GM18861 (cell line): ENCODE measurements around the gene FTO.

Experiments
- ATAC-seq: cut with Tn5 transposase; IDR thresholded peaks from one replicate; pipeline ENCODE4 v1.9.1; 2021; ENCODE audit not compliant: unreplicated experiment

The FTO gene

DNA sequence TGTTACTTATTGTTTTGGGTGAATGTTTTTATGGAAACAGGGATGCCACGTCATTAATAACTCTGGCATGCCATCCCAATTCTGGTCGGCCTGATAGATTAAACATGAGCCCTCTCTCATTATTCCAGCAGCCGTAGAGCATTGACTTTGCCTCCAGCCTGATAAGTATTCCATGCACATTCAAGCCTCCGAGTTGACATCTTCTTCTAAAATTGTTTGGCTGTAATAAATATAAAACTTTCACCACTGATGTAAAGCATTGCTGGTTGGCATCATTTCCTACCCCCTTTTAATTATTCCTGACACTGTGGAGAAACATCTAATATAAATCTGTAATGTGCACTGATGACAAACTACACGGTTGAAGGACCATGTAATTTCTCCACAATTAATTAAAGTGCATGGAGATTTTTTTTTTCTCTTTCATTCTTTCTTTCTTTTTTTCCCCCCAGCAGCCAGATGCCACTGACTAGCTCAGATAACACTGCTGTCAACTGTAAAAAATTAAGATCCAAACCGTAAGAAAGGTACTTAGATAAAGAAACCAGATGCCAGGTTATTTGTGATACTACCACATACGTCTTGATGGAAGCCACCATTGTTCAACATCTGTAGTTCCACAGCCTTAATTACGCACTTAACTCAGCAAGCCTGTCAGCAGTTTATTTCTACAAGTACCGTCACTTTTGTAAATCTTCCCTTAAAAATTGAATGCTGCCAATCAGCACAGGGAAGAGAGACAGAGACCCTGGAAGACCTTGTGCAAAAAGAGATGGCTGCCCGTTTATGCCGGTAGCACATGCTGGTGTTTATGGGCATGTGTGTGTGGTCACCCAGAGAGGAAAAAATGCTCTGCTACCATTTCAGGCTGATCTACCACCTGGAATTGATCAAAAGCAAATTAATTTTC is 344.9 kb downstream of the FTO start:
- no peak for ATAC-seq

DNA sequence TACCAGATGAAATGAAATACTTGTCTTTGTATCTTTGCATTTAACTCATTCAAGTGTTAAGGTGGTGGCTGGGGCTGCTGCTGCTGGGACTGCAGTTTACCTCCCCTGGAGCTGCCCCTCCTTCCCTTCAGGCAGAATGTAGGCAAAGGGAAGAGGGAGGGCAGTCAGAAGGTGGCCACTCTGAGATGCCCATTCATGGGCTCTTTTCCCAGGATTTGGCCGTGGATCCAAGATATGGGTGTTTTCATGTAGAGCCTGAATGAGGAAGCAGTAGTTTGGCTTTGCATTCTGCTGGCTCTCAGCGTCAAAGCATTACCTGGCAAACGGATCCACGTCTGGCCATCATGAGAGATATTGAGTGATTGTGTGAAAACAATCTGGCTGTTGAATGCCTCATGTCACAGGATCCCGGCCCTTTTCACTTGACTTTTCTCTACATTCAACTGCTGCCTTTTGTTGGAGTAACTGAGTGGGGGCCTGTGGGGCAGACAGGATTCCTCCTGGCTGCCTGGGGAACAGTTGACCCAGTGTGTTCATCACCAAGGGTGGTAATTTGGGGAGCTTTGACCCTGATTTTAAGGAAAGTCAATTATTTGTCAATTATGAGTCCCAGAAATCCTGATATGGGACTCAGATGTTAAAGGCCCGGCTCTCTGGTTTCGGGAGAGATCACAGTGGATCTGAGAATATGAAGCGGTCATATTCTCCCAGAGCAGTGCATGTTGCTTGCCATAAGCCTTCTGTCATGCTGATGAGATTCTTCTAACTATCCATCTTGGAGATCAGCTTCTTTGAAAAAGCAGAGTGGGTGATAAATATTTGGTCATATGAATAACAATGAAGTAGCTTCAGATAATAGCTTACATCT is 345.9 kb downstream of the FTO start:
- ATAC-seq: no peak

DNA sequence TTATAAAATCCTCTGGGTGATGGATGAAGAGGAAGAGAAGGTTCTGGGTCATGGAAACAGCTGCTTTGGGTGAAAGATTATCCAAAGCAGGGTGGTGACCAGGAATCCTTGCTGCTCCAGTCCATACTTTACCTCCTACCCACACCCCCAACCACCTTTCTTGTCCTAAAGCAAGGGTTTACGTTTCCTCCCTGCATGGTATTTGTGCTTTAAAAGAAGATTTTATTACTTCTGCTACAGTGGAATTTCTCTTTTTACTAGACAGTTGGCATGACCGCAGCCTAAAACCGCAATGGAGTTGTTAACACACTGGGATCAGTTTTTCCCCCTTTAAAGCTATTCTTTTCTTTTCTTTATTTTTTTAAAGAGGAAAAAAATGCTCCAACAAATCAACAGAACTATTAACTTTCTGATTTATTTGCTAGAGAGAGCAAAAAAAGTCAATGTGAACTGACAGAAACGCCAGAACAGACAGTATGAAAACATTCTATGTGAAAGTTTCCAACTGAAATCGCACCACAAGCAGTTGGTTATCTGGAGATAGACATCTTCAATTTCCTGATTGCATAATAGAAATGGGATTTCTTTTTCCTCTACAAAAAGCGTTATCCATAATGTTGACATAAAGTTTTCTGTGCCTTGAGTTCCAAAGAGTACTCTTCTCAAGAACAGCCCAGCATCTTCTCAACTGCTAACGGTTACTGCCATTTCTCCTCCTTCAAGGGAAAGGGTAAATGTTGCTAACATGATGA is 346.7 kb downstream of the FTO start:
- ATAC-seq: no peak

DNA sequence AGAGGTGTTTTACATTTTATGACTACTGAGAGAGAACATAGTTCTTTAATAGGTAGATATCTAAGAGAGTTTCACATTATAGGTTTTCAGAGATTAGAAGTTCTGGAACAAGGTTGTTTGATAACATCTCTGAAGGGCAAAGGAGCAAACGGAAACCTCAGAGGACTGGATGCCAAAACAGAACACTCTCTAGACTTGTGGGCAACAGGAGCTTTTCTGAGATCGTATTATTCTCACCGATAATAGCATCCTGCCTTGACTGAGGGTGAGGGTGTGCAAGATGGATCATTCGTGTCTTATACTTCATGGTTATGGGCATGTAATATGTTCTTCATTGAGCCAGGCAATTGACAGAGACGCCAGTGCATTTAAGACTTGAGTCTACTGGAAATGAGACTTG is 347.9 kb downstream of the FTO start:
- ATAC-seq: no peak

DNA sequence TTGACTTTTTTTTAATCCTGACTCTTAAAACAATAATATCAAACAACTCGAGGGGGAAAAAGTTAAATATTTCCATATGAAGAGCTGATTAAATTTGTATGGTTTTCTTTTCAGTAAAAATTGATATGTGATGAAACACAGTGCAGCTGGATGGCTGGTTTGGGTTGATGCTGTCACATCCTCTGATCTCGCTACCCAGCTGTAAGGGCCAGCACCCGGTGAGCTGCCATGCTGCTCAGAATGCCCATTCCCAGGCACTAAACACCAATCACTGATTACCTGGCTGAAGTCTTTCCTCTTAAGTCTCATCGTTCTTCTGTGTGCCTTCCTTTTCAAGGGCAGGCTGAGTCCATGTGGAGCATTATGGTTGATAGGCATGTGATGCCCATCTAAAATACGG is 348.3 kb downstream of the FTO start:
- ATAC-seq: no peak

DNA sequence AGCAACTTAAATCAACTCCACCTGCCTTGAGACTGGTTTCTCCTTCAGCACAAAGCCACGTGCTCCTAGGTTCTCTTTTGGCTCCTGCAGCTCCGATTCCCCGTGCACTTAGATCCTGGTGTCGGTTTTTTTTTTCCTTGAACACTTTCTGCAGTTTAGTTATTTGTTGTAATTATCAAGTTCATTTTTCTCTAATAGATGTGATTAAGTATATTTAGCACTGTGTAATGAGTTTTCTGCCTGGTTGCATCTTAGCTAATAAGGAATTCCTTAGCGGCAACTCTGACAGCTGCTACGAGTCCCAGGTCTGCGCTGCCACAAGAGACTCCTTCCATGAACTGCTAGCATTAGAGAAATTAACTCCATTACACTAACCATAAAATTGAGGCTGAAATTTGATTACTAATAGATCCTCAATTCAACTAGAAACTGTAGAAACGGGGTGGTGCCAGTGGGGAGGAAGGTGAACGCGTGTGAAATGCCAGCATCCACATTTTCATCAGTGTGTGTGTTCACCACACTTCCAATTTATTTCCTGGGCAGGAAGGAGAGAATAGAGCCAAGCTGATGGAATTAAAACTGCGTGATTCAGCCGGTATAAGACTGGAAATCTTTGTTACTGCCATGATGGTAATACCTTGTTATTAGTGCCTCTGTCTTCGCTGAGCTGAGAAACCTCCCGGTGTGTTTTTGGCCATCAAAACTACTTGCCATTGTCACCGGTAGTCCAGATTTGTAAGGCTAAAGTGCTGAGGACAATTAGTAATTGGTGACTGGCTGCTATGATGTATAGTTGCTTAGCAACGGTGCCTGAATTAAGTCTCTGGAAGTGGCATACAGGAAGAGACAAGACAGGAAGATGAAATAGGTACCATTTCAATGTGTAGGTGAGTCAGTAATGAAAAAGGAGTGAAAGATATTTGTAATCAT is 350.2 kb downstream of the FTO start:
- ATAC-seq: no peak

GRCh38 chr16:54055191-54055590 is 351.2 kb downstream of the FTO start:
- no peak for ATAC-seq

GRCh38 chr16:54055864-54056263 is 351.9 kb downstream of the FTO start:
- no peak for ATAC-seq

- ATAC-seq: no peak
Measured at GRCh38 chr16:54056921-54057320, 353.0 kb downstream of the FTO start.

DNA sequence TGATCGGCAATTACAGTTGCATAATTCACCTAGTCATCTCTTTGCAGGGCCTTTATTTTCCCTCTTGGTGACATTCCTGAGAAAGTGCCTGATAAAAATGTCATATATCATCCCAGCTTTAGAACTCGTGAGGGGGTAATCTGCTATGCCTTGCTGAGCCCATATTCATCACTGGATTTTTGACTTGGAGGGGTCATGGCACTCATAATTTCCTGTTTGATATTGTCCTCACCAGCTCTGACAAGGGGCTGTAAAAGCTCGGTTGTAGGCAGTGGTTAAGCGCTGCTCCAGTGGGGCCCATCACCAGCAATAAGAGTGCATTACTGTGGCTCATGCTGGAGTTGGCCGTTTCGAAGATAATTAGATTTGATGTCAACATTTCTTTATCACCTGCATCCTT is 355.4 kb downstream of the FTO start:
- ATAC-seq: no peak

DNA sequence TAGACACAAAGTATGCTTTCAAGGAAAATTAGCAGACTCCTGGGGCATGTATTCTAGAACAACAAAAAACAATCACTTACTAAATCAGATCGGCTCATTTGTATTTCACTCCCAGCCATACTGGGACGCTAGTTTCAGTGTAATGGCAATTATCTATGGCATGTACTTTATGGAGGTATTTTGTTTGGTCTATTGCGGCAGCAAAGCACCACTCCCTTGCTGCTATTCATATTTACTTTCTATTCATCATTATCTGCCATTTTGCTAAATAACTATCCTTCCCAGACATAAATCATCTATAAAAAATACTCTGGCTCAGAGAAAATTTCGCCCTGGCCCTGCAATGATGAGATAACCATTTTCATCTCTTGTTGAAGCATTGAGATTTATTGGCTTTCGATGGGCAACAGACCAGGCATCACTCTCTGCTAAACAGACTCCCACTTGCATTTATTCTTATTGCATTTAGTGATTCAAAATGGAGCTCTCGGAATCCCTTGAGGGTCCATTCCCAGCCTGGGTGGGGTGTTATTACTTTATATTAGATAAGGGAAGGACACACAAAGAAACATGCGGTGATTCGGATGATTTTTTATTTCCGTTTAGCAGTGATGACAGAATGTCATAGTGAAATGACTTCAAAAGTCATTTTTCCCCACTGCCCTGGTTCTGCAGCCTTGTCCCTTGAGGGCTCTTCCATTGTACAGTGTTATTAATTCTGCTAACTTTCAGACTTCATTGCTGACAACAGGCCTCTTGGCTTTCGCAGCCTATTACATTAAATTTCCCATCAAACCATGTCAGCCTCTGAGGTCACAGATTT is 356.9 kb downstream of the FTO start:
- ATAC-seq: no peak

- no peak for ATAC-seq
Measured at GRCh38 chr16:54061454-54061853, 357.5 kb downstream of the FTO start.

DNA sequence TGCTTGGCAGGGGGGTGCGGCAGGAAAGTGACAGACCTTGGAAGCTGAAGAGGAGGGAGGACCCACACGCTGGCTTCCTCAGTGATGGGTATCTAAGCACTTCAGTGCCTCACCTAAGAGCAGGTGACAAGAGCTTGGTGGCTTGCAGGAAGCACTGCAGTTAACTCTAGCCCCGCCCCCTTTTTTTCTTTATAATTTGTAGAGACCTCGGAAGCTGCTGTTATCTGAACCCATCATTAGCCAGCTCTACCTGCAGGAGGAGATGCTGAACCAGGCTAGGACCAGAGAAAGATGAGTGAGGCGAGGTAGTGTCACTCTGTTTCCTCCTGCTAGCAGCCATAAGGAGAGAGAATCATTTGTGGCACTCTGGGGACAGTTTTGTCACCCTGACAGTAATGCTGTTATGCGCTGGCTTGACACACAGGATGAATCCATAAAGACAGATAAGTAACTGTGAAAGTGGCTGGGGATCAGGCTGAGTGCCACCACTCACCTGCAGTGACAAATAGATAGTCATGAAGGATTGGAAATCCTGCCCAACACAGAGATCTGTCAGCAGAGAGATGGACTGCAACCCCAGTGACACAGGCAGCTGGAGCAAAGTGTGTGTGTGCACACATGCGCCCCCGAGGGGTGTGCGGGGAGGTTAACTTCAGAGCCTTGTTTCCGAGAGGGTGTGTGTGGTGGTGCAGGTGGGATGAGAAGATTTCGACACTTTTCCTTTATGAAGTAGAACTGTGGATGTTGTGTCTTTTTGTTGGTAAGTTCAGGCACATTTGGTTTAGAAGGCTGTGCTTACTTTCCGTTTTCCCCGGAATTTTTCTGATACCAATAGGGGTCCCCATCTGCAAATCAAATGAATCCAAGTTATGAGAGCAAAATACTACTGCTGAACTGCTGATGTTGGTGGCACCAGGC is 358.7 kb downstream of the FTO start:
- ATAC-seq: no peak

DNA sequence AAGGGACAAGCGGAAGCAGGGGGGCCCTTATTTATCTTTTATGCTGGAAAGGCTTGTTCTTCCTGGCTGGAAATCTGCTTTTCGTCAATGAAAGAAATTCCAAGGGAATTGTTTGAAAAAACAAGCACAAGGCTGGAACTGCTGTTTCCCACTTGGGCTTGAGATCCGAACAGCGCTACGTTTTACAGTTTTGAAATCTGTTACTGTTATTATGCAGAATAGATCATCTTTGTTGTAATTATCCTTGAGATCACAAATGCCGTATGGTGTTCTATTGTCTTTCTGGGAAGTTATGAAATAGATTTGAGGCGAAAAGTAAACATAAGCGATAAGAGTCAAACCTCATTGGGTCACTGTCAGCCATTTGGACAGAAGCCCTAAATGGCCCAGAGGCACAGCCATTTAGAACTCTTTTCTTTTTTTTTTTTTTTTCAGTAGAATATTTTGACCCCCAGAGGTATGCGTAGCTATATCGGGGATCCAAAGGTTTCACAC is 359.4 kb downstream of the FTO start:
- no peak for ATAC-seq

GRCh38 chr16:54066451-54067105 is 362.6 kb downstream of the FTO start:
- no peak for ATAC-seq

- ATAC-seq: no peak
Measured at GRCh38 chr16:54067322-54068065, 363.5 kb downstream of the FTO start.

- no peak for ATAC-seq
Measured at GRCh38 chr16:54068212-54068611, 364.3 kb downstream of the FTO start.
